ENCODE measurements around the gene SUPT20H. TPM values are rescaled to one million over a fixed set of nuclear protein-coding genes. Genes with fewer than 3 reads are reported as not detected.

The SUPT20H gene
- total and polyA plus RNA-seq, 3 experiments from 2014 or later = 51.6 to 59.6 (median 55.5) TPM

DNA sequence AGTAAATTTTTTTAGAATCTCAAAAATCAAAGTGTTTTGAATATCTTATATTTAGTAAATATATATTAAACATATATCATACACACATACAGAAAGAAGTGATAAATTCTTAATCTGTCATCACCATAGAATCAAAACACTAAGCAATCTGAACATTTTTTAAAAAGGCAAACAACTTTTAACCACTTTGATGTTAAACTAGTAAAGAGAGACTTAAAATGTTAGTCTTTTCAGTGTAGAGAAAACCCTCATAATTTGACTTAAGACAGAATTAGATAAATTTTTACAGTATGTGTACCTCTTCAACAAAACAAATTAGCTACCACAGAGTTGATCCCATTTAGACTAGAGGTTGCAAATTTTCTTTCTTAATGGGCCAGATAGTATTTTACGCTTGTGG, 13.4 kb downstream of the SUPT20H start:
- Mint-ChIP-seq H3K9me3 (no peaks in the 10 kb centered on the region), H3K4me3 (no peak overlapping the region), H3K36me3 (peaks cover 9 to 65% (median 18%) of the 10 kb centered on the region in 3 donors), H3K4me1 (peaks cover 10 to 29% (median 11%) of the 10 kb centered on the region in 3 donors), H3K27ac (no peak overlapping the region), H3K27me3 (no peaks in the 10 kb centered on the region)
- Histone ChIP-seq H3K4me1 (ENCODE audit: insufficient read depth, low read length) (no peaks in the 10 kb centered on the region), H3K27me3 (ENCODE audit: insufficient read depth, low read length, poor library complexity, severe bottlenecking) (no peaks in the 10 kb centered on the region), H3K36me3 (ENCODE audit: insufficient read depth, low read length) (peaks cover 30% of the 10 kb centered on the region), H3K4me3 (ENCODE audit: low read length) (no peak overlapping the region), H3K27ac (ENCODE audit: low read depth, low read length) (no peak overlapping the region), H3K9me3 (ENCODE audit: low read length) (no peaks in the 10 kb centered on the region)
- no peak for DNase-seq
- ChIA-PET CTCF (no interaction called here), POLR2A (interaction anchor here (1.2 kb wide), 1 partner anchor 46 kb away, joined by 4 read pairs; no protein-coding TSS in a partner anchor)

- H3K27me3 ChIP-seq (ENCODE audit: insufficient read depth, low read length, poor library complexity, severe bottlenecking) = no peaks in the 10 kb centered on the region
- Mint-ChIP-seq H3K27ac (no peak overlapping the region), H3K4me3 (no peak overlapping the region), H3K36me3 (peaks cover 9 to 86% (median 21%) of the 10 kb centered on the region in 3 donors), H3K27me3 (no peaks in the 10 kb centered on the region), H3K9me3 (no peaks in the 10 kb centered on the region), H3K4me1 (peaks cover 3 to 10% (median 5%) of the 10 kb centered on the region in 3 donors)
- peaks cover 52% of the 10 kb centered on the region for H3K36me3 ChIP-seq (ENCODE audit: insufficient read depth, low read length)
- ChIA-PET CTCF (no interaction called here), POLR2A (interaction anchor here (0.5 kb wide), 1 partner anchor 16 kb away, joined by 3 read pairs; no protein-coding TSS in a partner anchor)
- no peaks in the 10 kb centered on the region for H3K4me1 ChIP-seq (ENCODE audit: insufficient read depth, low read length)
- H3K27ac ChIP-seq (ENCODE audit: low read depth, low read length) = no peak overlapping the region
- no peaks in the 10 kb centered on the region for H3K9me3 ChIP-seq (ENCODE audit: low read length)
- DNase-seq = no peak
- H3K4me3 ChIP-seq (ENCODE audit: low read length) = no peak overlapping the region
These were observed 18.7 kb downstream of the SUPT20H start for GRCh38 chr13:37040789-37041188.

DNA sequence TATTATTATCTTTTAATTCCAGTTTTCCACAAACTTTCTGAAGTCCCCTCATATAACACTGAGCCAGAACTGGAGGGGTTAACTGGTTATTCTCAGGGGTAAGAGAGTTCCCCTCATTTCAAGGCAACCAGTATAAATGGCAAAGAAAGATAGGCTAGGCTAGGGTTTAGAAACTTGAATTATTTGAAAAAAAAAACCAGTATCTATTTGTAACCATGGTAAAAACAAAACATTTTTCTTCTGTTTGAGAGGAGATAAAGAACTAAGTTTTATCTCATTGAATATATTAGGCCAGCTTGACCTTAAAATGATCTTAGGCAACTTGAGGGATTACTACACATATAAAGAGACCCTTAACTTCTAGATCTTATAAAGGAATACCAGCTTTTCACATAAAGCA, 19.6 kb downstream of the SUPT20H start:
- H3K4me1 ChIP-seq (ENCODE audit: insufficient read depth, low read length) = no peaks in the 10 kb centered on the region
- Mint-ChIP-seq H3K27me3 (no peaks in the 10 kb centered on the region), H3K9me3 (no peaks in the 10 kb centered on the region), H3K4me1 (peaks cover 0 to 8% (median 5%) of the 10 kb centered on the region in 3 donors), H3K36me3 (peaks cover 9 to 89% (median 24%) of the 10 kb centered on the region in 3 donors), H3K4me3 (no peak overlapping the region), H3K27ac (no peak overlapping the region)
- peaks cover 52% of the 10 kb centered on the region for H3K36me3 ChIP-seq (ENCODE audit: insufficient read depth, low read length)
- POLR2A ChIA-PET = no interaction called here
- no peaks in the 10 kb centered on the region for H3K27me3 ChIP-seq (ENCODE audit: insufficient read depth, low read length, poor library complexity, severe bottlenecking)
- no peaks in the 10 kb centered on the region for H3K9me3 ChIP-seq (ENCODE audit: low read length)
- no peak for DNase-seq
- CTCF ChIA-PET = no interaction called here
- H3K4me3 ChIP-seq (ENCODE audit: low read length) = no peak overlapping the region
- H3K27ac ChIP-seq (ENCODE audit: low read depth, low read length) = peak overlapping the region; percentile 4

DNA sequence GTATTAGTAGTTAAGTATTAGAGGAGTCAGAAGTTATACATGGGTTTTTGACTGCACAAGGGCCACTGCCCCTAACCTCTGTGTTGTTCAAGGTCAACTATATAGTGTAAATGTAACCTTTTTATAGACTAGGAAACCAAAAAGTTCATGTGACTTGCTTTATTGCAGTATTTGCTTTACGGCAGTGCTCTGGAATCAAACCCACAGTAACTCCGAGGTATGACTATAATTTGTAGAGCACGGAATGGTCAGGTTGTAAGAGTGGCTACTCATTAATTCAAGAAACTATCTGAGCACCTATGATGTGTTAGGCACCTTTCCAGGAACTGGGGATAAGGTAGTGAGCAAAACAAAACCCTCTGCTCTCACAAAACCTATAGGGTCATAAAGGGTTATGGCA, 22.2 kb downstream of the SUPT20H start:
- Mint-ChIP-seq H3K27ac (no peak overlapping the region), H3K9me3 (no peaks in the 10 kb centered on the region), H3K4me1 (peaks cover 0 to 6% (median 2%) of the 10 kb centered on the region in 3 donors), H3K4me3 (no peak overlapping the region), H3K27me3 (no peaks in the 10 kb centered on the region), H3K36me3 (peaks cover 7 to 92% (median 22%) of the 10 kb centered on the region in 3 donors)
- no peaks in the 10 kb centered on the region for H3K27me3 ChIP-seq (ENCODE audit: insufficient read depth, low read length, poor library complexity, severe bottlenecking)
- DNase-seq = no peak
- H3K36me3 ChIP-seq (ENCODE audit: insufficient read depth, low read length) = peaks cover 46% of the 10 kb centered on the region
- no peaks in the 10 kb centered on the region for H3K9me3 ChIP-seq (ENCODE audit: low read length)
- POLR2A ChIA-PET = no interaction called here
- H3K27ac ChIP-seq (ENCODE audit: low read depth, low read length) = no peak overlapping the region
- H3K4me1 ChIP-seq (ENCODE audit: insufficient read depth, low read length) = no peaks in the 10 kb centered on the region
- H3K4me3 ChIP-seq (ENCODE audit: low read length) = no peak overlapping the region
- CTCF ChIA-PET = no interaction called here

- H3K27ac ChIP-seq (ENCODE audit: low read depth, low read length) = no peak overlapping the region
- H3K4me1 Mint-ChIP-seq = peaks cover 0 to under 1% (median 0%) of the 10 kb centered on the region in 3 donors
- ChIA-PET CTCF (interaction anchor here (0.8 kb wide), 1 partner anchor 27 kb away, joined by 3 read pairs; no protein-coding TSS in a partner anchor), POLR2A (no interaction called here)
- no peaks in the 10 kb centered on the region for H3K9me3 ChIP-seq (ENCODE audit: low read length)
- H3K27me3 Mint-ChIP-seq = no peaks in the 10 kb centered on the region
- DNase-seq = no peak
- peaks cover 39% of the 10 kb centered on the region for H3K36me3 ChIP-seq (ENCODE audit: insufficient read depth, low read length)
- H3K36me3 Mint-ChIP-seq = peaks cover 0 to 71% (median 11%) of the 10 kb centered on the region in 3 donors
- H3K4me1 ChIP-seq (ENCODE audit: insufficient read depth, low read length) = no peaks in the 10 kb centered on the region
- no peak overlapping the region for H3K4me3 Mint-ChIP-seq
- no peak overlapping the region for H3K27ac Mint-ChIP-seq
- no peak overlapping the region for H3K4me3 ChIP-seq (ENCODE audit: low read length)
- H3K27me3 ChIP-seq (ENCODE audit: insufficient read depth, low read length, poor library complexity, severe bottlenecking) = no peaks in the 10 kb centered on the region
- no peaks in the 10 kb centered on the region for H3K9me3 Mint-ChIP-seq
These were observed 29.9 kb downstream of the SUPT20H start for GRCh38 chr13:37029617-37030016.

- Mint-ChIP-seq H3K4me1 (peaks cover 0 to 4% (median 0%) of the 10 kb centered on the region in 3 donors), H3K4me3 (no peak overlapping the region), H3K9me3 (no peaks in the 10 kb centered on the region), H3K27me3 (no peaks in the 10 kb centered on the region), H3K36me3 (peaks cover 0 to 71% (median 14%) of the 10 kb centered on the region in 3 donors), H3K27ac (no peak overlapping the region)
- ChIA-PET POLR2A (no interaction called here), CTCF (no interaction called here)
- Histone ChIP-seq H3K4me3 (ENCODE audit: low read length) (no peak overlapping the region), H3K36me3 (ENCODE audit: insufficient read depth, low read length) (peaks cover 45% of the 10 kb centered on the region), H3K4me1 (ENCODE audit: insufficient read depth, low read length) (no peaks in the 10 kb centered on the region), H3K27ac (ENCODE audit: low read depth, low read length) (no peak overlapping the region), H3K27me3 (ENCODE audit: insufficient read depth, low read length, poor library complexity, severe bottlenecking) (no peaks in the 10 kb centered on the region), H3K9me3 (ENCODE audit: low read length) (no peaks in the 10 kb centered on the region)
- no peak for DNase-seq
These were observed 31.8 kb downstream of the SUPT20H start for GRCh38 chr13:37027639-37028038.

- no peaks in the 10 kb centered on the region for H3K27me3 ChIP-seq (ENCODE audit: insufficient read depth, low read length, poor library complexity, severe bottlenecking)
- peaks cover 0 to 4% (median 0%) of the 10 kb centered on the region in 3 donors for H3K4me1 Mint-ChIP-seq
- H3K4me3 Mint-ChIP-seq = no peak overlapping the region
- no peaks in the 10 kb centered on the region for H3K4me1 ChIP-seq (ENCODE audit: insufficient read depth, low read length)
- peaks cover 45% of the 10 kb centered on the region for H3K36me3 ChIP-seq (ENCODE audit: insufficient read depth, low read length)
- no peaks in the 10 kb centered on the region for H3K9me3 ChIP-seq (ENCODE audit: low read length)
- H3K9me3 Mint-ChIP-seq = no peaks in the 10 kb centered on the region
- DNase-seq = no peak
- no peak overlapping the region for H3K27ac Mint-ChIP-seq
- CTCF ChIA-PET = no interaction called here
- H3K36me3 Mint-ChIP-seq = peaks cover 3 to 71% (median 14%) of the 10 kb centered on the region in 3 donors
- no peak overlapping the region for H3K27ac ChIP-seq (ENCODE audit: low read depth, low read length)
- POLR2A ChIA-PET = no interaction called here
- H3K27me3 Mint-ChIP-seq = no peaks in the 10 kb centered on the region
- no peak overlapping the region for H3K4me3 ChIP-seq (ENCODE audit: low read length)
These were observed 32.7 kb downstream of the SUPT20H start for GRCh38 chr13:37026771-37027170.

GRCh38 chr13:37023871-37024270, 35.6 kb downstream of the SUPT20H start:
- H3K4me3 ChIP-seq (ENCODE audit: low read length) = no peak overlapping the region
- H3K27ac Mint-ChIP-seq = peak overlapping the region in 3 of 8 donors; percentile 6 to 68 (median 23)
- H3K9me3 ChIP-seq (ENCODE audit: low read length) = no peaks in the 10 kb centered on the region
- no peaks in the 10 kb centered on the region for H3K9me3 Mint-ChIP-seq
- peaks cover 3 to 74% (median 17%) of the 10 kb centered on the region in 3 donors for H3K36me3 Mint-ChIP-seq
- H3K27me3 Mint-ChIP-seq = no peaks in the 10 kb centered on the region
- no peak for DNase-seq
- no peak overlapping the region for H3K27ac ChIP-seq (ENCODE audit: low read depth, low read length)
- no peak overlapping the region for H3K4me3 Mint-ChIP-seq
- peaks cover 41% of the 10 kb centered on the region for H3K36me3 ChIP-seq (ENCODE audit: insufficient read depth, low read length)
- H3K4me1 Mint-ChIP-seq = peaks cover 0 to 4% (median 0%) of the 10 kb centered on the region in 3 donors
- POLR2A ChIA-PET = interaction anchor here (0.5 kb wide), 1 partner anchor 33 kb away, joined by 4 read pairs; no protein-coding TSS in a partner anchor
- CTCF ChIA-PET = interaction anchor here (1.5 kb wide), 1 partner anchor 24 kb away, joined by 4 read pairs; the partner anchor contains the start of gene ALG5
- no peaks in the 10 kb centered on the region for H3K4me1 ChIP-seq (ENCODE audit: insufficient read depth, low read length)
- H3K27me3 ChIP-seq (ENCODE audit: insufficient read depth, low read length, poor library complexity, severe bottlenecking) = no peaks in the 10 kb centered on the region
